ENCODE results near the gene ZNF330. TPM values are rescaled to one million over a fixed set of nuclear protein-coding genes. Genes with fewer than 3 reads are reported as not detected.

ZNF330 gene
- total RNA-seq, 2 donors from 2014 or later = 31.8 to 39.7 TPM

GRCh38 chr4:141240259-141240658 is 19.6 kb downstream of the ZNF330 start:
- Histone ChIP-seq H3K27ac (ENCODE audit: low read depth, low read length) (no peak overlapping the region), H3K4me1 (ENCODE audit: control insufficient read depth, insufficient read depth, low read length) (no peaks in the 10 kb centered on the region), H3K9ac (ENCODE audit: extremely low read depth, low read length, poor library complexity, severe bottlenecking) (no peak overlapping the region), H3K4me3 (ENCODE audit: low read length) (no peak overlapping the region), H3K9me3 (ENCODE audit: control insufficient read depth, low read length) (no peaks in the 10 kb centered on the region), H3K36me3 (ENCODE audit: control insufficient read depth, insufficient read depth, low read length) (no peaks in the 10 kb centered on the region), H3K27me3 (ENCODE audit: control insufficient read depth, insufficient read depth, low read length, poor library complexity, severe bottlenecking) (no peaks in the 10 kb centered on the region)
- H3K27me3 Mint-ChIP-seq (ENCODE audit: insufficient read depth) = no peaks in the 10 kb centered on the region
- H3K27ac Mint-ChIP-seq = no peak overlapping the region
- no peaks in the 10 kb centered on the region for H3K4me1 Mint-ChIP-seq
- no peaks in the 10 kb centered on the region for H3K9me3 Mint-ChIP-seq
- no peaks in the 10 kb centered on the region for H3K36me3 Mint-ChIP-seq (ENCODE audit: low read depth)
- WGBS, 2 experiments (ENCODE audit: insufficient coverage in 1 of 2, insufficient read length in 1 of 2) = 89 to 94% methylated on average over 2 to 3 of the region's 3 CpGs
- no peak overlapping the region for H3K4me3 Mint-ChIP-seq
- DNase-seq = no peak
- no peak for TF ChIP-seq CTCF (conservative IDR thresholded peaks at IDR 0.05)

- no peak overlapping the region for H3K27ac Mint-ChIP-seq
- H3K36me3 Mint-ChIP-seq (ENCODE audit: low read depth) = no peaks in the 10 kb centered on the region
- H3K4me1 Mint-ChIP-seq = no peaks in the 10 kb centered on the region
- Histone ChIP-seq H3K4me3 (ENCODE audit: low read length) (no peak overlapping the region), H3K9ac (ENCODE audit: extremely low read depth, low read length, poor library complexity, severe bottlenecking) (no peak overlapping the region), H3K4me1 (ENCODE audit: control insufficient read depth, insufficient read depth, low read length) (no peaks in the 10 kb centered on the region), H3K9me3 (ENCODE audit: control insufficient read depth, low read length) (no peaks in the 10 kb centered on the region), H3K36me3 (ENCODE audit: control insufficient read depth, insufficient read depth, low read length) (no peaks in the 10 kb centered on the region), H3K27me3 (ENCODE audit: control insufficient read depth, insufficient read depth, low read length, poor library complexity, severe bottlenecking) (no peaks in the 10 kb centered on the region), H3K27ac (ENCODE audit: low read depth, low read length) (no peak overlapping the region)
- 77 to 83% methylated on average over 1 to 2 of the region's 2 CpGs for WGBS, 2 experiments (ENCODE audit: insufficient coverage in 1 of 2, insufficient read length in 1 of 2)
- no peaks in the 10 kb centered on the region for H3K27me3 Mint-ChIP-seq (ENCODE audit: insufficient read depth)
- no peaks in the 10 kb centered on the region for H3K9me3 Mint-ChIP-seq
- no peak for TF ChIP-seq CTCF (conservative IDR thresholded peaks at IDR 0.05)
- DNase-seq = no peak
- no peak overlapping the region for H3K4me3 Mint-ChIP-seq
Measured at GRCh38 chr4:141240671-141241070, 20.0 kb downstream of the ZNF330 start.

GRCh38 chr4:141241986-141242385 is 21.3 kb downstream of the ZNF330 start:
- Histone ChIP-seq H3K27ac (ENCODE audit: low read depth, low read length) (no peak overlapping the region), H3K4me1 (ENCODE audit: control insufficient read depth, insufficient read depth, low read length) (no peaks in the 10 kb centered on the region), H3K36me3 (ENCODE audit: control insufficient read depth, insufficient read depth, low read length) (no peaks in the 10 kb centered on the region), H3K9me3 (ENCODE audit: control insufficient read depth, low read length) (no peaks in the 10 kb centered on the region), H3K4me3 (ENCODE audit: low read length) (no peak overlapping the region), H3K27me3 (ENCODE audit: control insufficient read depth, insufficient read depth, low read length, poor library complexity, severe bottlenecking) (no peaks in the 10 kb centered on the region), H3K9ac (ENCODE audit: extremely low read depth, low read length, poor library complexity, severe bottlenecking) (no peak overlapping the region)
- Mint-ChIP-seq H3K9me3 (no peaks in the 10 kb centered on the region), H3K36me3 (ENCODE audit: low read depth) (no peaks in the 10 kb centered on the region), H3K4me3 (no peak overlapping the region), H3K27me3 (ENCODE audit: insufficient read depth) (no peaks in the 10 kb centered on the region), H3K27ac (no peak overlapping the region), H3K4me1 (no peaks in the 10 kb centered on the region)
- WGBS, 2 experiments (ENCODE audit: insufficient coverage in 1 of 2, insufficient read length in 1 of 2) = 47% methylated on average over 1 of the region's 1 CpG; no CpG with 5 or more reads in 1 of the 2 experiments
- no peak for DNase-seq
- no peak for TF ChIP-seq CTCF (conservative IDR thresholded peaks at IDR 0.05)
